K562 (cell line): ENCODE measurements around the gene CDK5RAP3. TPM values are rescaled to one million over a fixed set of nuclear protein-coding genes. Genes with fewer than 3 reads are reported as not detected.

Experiments
- ATAC-seq: fragments of 200-7000 bp; cut with Tn5 transposase; 3 replicates; pipeline ENCODE4 v1.9.1; 2020; ENCODE audit warnings: moderate library complexity
- BruUV-seq: library from RNA; stranded (reverse); fragments of 400-500 nt; replicated peaks from 2 replicates; lab custom pipeline; 2021; lab: Mats Ljungman, UMichigan
- CTCF ChIA-PET: fragments of 300-600 bp; formaldehyde crosslinking; extraction: SDS; loops from one replicate; lab custom pipeline; 2021; ENCODE audit warnings: low intra/inter-chr PET ratio; lab: Yijun Ruan, JAX
- POLR2A ChIA-PET: fragments of 300-600, 350-650 bp; sonication (Branson Sonifier 250); formaldehyde crosslinking; extraction: SDS; loops from one replicate; lab custom pipeline; 2021; ENCODE audit warnings: antibody characterized with exemption, inconsistent platforms; lab: Yijun Ruan, JAX
- DNase-seq, 4 experiments: peaks; one replicate each; pipeline versions ENCODE4 v3.0.0 to v3.0.0-alpha.2; 2011 to 2018; ENCODE audit warnings: low spot score in 3 of 4, mixed read lengths in 3 of 4; ENCODE audit errors: extremely low read depth in 1 of 4
- FAIRE-seq: peaks from 2 replicates; lab custom pipeline; 2011; peaks lifted over from hg19 to GRCh38; lab: Jason Lieb, UNC
- H2AFZ ChIP-seq: 2 replicates; pipeline ENCODE4 v1.6.0; 2011; ENCODE audit warnings: low read depth, low read length, control low read depth, inconsistent platforms
- H3K27ac ChIP-seq: fragments of 200-600 bp; 3 replicates; pipeline ENCODE4 v1.8.0; 2011; ENCODE audit warnings: low read depth, mild to moderate bottlenecking, control low read depth, inconsistent platforms, low read length, moderate library complexity, mixed read lengths; ENCODE audit errors: extremely low read depth
- H3K27me3 ChIP-seq, 2 experiments: fragments of 300-600 bp in 1 of 2; 2 replicates in 1 of 2; 3 replicates in 1 of 2; pipeline versions ENCODE4 v1.6.0 to v1.8.0; 2011; ENCODE audit warnings: inconsistent platforms in 2 of 2, low read length in 2 of 2, mild to moderate bottlenecking in 1 of 2, mixed read lengths in 1 of 2, moderate library complexity in 1 of 2; ENCODE audit not compliant: control insufficient read depth in 2 of 2, insufficient read depth in 2 of 2
- H3K36me3 ChIP-seq: fragments of 300-600 bp; 3 replicates; pipeline ENCODE4 v1.8.0; 2011; ENCODE audit warnings: mild to moderate bottlenecking, low read length, inconsistent platforms; ENCODE audit not compliant: control insufficient read depth, insufficient read depth
- H3K4me1 ChIP-seq, 2 experiments: fragments of 200-600 bp in 1 of 2; replicated peaks in 1 of 2; 2 replicates in 1 of 2; 3 replicates in 1 of 2; pipeline versions ENCODE4 v1.5.1 to v1.8.0; 2011; ENCODE audit warnings: inconsistent platforms in 2 of 2, low read length in 2 of 2, mild to moderate bottlenecking in 1 of 2, mixed read lengths in 1 of 2, moderate library complexity in 1 of 2; ENCODE audit not compliant: control insufficient read depth in 2 of 2, insufficient read depth in 2 of 2
- H3K4me2 ChIP-seq: 2 replicates; pipeline ENCODE4 v1.6.1; 2011; ENCODE audit warnings: low read length, control low read depth, inconsistent platforms, mixed read lengths; ENCODE audit not compliant: insufficient read depth
- H3K4me3 ChIP-seq: fragments of 200-600 bp; sonication (generic), shearing (Covaris generic); 2 replicates; pipeline ENCODE4 v1.5.1; 2016; ENCODE audit warnings: control low read depth, inconsistent platforms
- H3K79me2 ChIP-seq: fragments of 200-600 bp; 3 replicates; pipeline ENCODE4 v1.8.0; 2011; ENCODE audit warnings: low read length, inconsistent platforms; ENCODE audit not compliant: control insufficient read depth, insufficient read depth
- H3K9ac ChIP-seq, 2 experiments: 2 replicates each; pipeline versions ENCODE4 v1.6.0 to v1.6.1; 2011; ENCODE audit warnings: low read depth in 2 of 2, low read length in 2 of 2, control low read depth in 1 of 2, inconsistent platforms in 1 of 2, mild to moderate bottlenecking in 1 of 2, mixed read lengths in 1 of 2; ENCODE audit not compliant: insufficient read depth in 1 of 2
- H3K9me1 ChIP-seq: one replicate; pipeline ENCODE4 v1.6.0; 2011; ENCODE audit warnings: inconsistent platforms, mild to moderate bottlenecking, low read length, moderate library complexity; ENCODE audit not compliant: control insufficient read depth, insufficient read depth
- H3K9me3 ChIP-seq: replicated peaks from 2 replicates; pipeline ENCODE4 v1.5.1; 2011; ENCODE audit warnings: low read depth, low read length, inconsistent platforms; ENCODE audit not compliant: control insufficient read depth, insufficient read depth
- H4K20me1 ChIP-seq: replicated peaks from 2 replicates; pipeline ENCODE4 v1.6.1; 2011; ENCODE audit warnings: low read length, inconsistent platforms, mixed read lengths; ENCODE audit not compliant: control insufficient read depth, insufficient read depth
- BRD9 ChIP-seq: fragments of 450-650 bp; IDR thresholded peaks from 2 replicates; pipeline ENCODE4 v1.6.1; 2018; ENCODE audit warnings: low read depth; ENCODE audit not compliant: partially characterized antibody
- COPS2 ChIP-seq: fragments of 450-650 bp; conservative IDR thresholded peaks from 2 replicates; pipeline ENCODE4 v1.6.1; 2016; ENCODE audit warnings: mild to moderate bottlenecking, moderate library complexity
- KLF13 ChIP-seq: fragments of 450-650 bp; IDR thresholded peaks from 2 replicates; pipeline ENCODE4 v1.6.1; 2016; ENCODE audit warnings: missing genetic modification characterization, low read depth, mild to moderate bottlenecking, missing compliant biosample characterization, moderate library complexity, borderline replicate concordance
- LCOR ChIP-seq: sonication (generic); formaldehyde crosslinking; IDR thresholded peaks from 2 replicates; pipeline ENCODE4 v1.8.0; 2022; ENCODE audit warnings: mild to moderate bottlenecking, missing genetic modification reagents
- NFIC ChIP-seq: fragments of 450-650 bp; IDR thresholded peaks from 2 replicates; pipeline ENCODE4 v1.6.1; 2017; ENCODE audit warnings: mild to moderate bottlenecking, inconsistent platforms
- NR2C2 ChIP-seq, 2 experiments: fragments of 200-800 bp in 1 of 2; sonication (Bioruptor generic) in 1 of 2; sonication (generic) in 1 of 2; formaldehyde crosslinking in 1 of 2; IDR thresholded peaks; 2 replicates each; pipeline versions ENCODE4 v1.6.1 to v1.8.0; 2016 to 2022; ENCODE audit warnings: mild to moderate bottlenecking in 1 of 2, missing compliant biosample characterization in 1 of 2, missing genetic modification characterization in 1 of 2, missing genetic modification reagents in 1 of 2
- NR3C1 ChIP-seq: sonication (generic); formaldehyde crosslinking; IDR thresholded peaks from 2 replicates; pipeline ENCODE4 v1.8.1; 2022; ENCODE audit warnings: missing genetic modification reagents
- NUFIP1 ChIP-seq: fragments of 450-650 bp; IDR thresholded peaks from 2 replicates; pipeline ENCODE4 v1.6.1; 2018; ENCODE audit not compliant: partially characterized antibody
- TRIM28 ChIP-seq: fragments of 450-650 bp; IDR thresholded peaks from 2 replicates; pipeline ENCODE4 v1.6.1; 2017
- ZNF175 ChIP-seq: fragments of 200-800 bp; sonication (Bioruptor generic); IDR thresholded peaks from 2 replicates; pipeline ENCODE4 v1.6.1; 2016; ENCODE audit warnings: low read depth, mild to moderate bottlenecking, missing genetic modification characterization, missing compliant biosample characterization
- ZNF586 ChIP-seq: fragments of 450-650 bp; formaldehyde crosslinking; conservative IDR thresholded peaks from 2 replicates; pipeline ENCODE4 v1.4.0; 2020; ENCODE audit warnings: mild to moderate bottlenecking, moderate library complexity
- WGBS: fragments of 100-300 bp; shearing (Covaris generic); methylation state at CpG from one replicate; pipeline ENCODE4 v1.1.6; 2016; ENCODE audit warnings: low coverage, mixed read lengths; ENCODE audit not compliant: insufficient coverage; ENCODE audit errors: missing lambda C conversion rate; 5-methylcytosine and 5-hydroxymethylcytosine counted together
- in situ Hi-C: fragments of 300-500 bp; cut with MboI; formaldehyde crosslinking; loops from 4 replicates; pipeline ENCODE4 v1.15.0; 2018; ENCODE audit warnings: inconsistent platforms, mixed read lengths
- intact Hi-C: fragments of 100-400 bp; cut with micrococcal nuclease; formaldehyde crosslinking; loops from 2 replicates; pipeline ENCODE4 v1.14.2; 2022
- polyA plus RNA-seq, 8 experiments: library from polyadenylated mRNA; depleted of rRNA in 4 of 8; stranded (reverse) in 5 of 8; unstranded in 3 of 8; fragments of >200 nt; fragmentation: Nextera tagmentation in 2 of 8; fragmentation: Illumina TruSeq in 1 of 8; extraction: Ambion mirVana in 2 of 8; extraction: Trizol in 1 of 8; gene quantifications; 2 replicates each; pipeline versions ENCODE4 v1.2.1 to v1.2.3, GENCODE V29; 2011 to 2014; ENCODE audit warnings: inconsistent platforms in 1 of 8, missing spikeins in 1 of 8
- total RNA-seq, 7 experiments: library from RNA; depleted of rRNA in 6 of 7; stranded (reverse); fragments of >200 nt in 6 of 7; fragmentation: Illumina TruSeq in 2 of 7; extraction: Trizol in 2 of 7; gene quantifications; 2 replicates each; pipeline versions ENCODE4 v1.2.1 to v1.2.3, GENCODE V29; 2011 to 2021; ENCODE audit warnings: low replicate concordance in 1 of 7
- TF ChIP-seq, protein P1 (sequence below): fragments of 450-650 bp; formaldehyde crosslinking; IDR thresholded peaks from 2 replicates; pipeline ENCODE4 v1.4.0; 2022; ENCODE audit warnings: missing genetic modification characterization
- TF ChIP-seq, protein P2 (sequence below): fragments of 450-650 bp; formaldehyde crosslinking; IDR thresholded peaks from 2 replicates; pipeline ENCODE4 v1.4.0; 2020; ENCODE audit warnings: mild to moderate bottlenecking, moderate library complexity
- TF ChIP-seq, protein P3 (sequence below), 2 experiments: IDR thresholded peaks; 2 replicates each; pipeline ENCODE4 v1.6.1; 2011; ENCODE audit warnings: borderline replicate concordance in 1 of 2, control low read depth in 1 of 2, low read depth in 1 of 2, low read length in 1 of 2, mild to moderate bottlenecking in 1 of 2, mixed read lengths in 1 of 2, moderate library complexity in 1 of 2; ENCODE audit not compliant: insufficient read depth in 1 of 2, insufficient read length in 1 of 2, poor library complexity in 1 of 2, severe bottlenecking in 1 of 2; ENCODE audit errors: extremely low read depth in 1 of 2
- TF ChIP-seq, protein P4 (sequence below): sonication (generic); formaldehyde crosslinking; IDR thresholded peaks from 2 replicates; pipeline ENCODE4 v1.9.0; 2022; ENCODE audit warnings: mild to moderate bottlenecking, missing genetic modification reagents

CDK5RAP3 gene
- total and polyA plus RNA-seq, 9 of the 15 experiments (the other 6 are each of a cell fraction or from before 2014, with no cell fraction given) = 44.2 to 202 (median 91.5) TPM

DNA sequence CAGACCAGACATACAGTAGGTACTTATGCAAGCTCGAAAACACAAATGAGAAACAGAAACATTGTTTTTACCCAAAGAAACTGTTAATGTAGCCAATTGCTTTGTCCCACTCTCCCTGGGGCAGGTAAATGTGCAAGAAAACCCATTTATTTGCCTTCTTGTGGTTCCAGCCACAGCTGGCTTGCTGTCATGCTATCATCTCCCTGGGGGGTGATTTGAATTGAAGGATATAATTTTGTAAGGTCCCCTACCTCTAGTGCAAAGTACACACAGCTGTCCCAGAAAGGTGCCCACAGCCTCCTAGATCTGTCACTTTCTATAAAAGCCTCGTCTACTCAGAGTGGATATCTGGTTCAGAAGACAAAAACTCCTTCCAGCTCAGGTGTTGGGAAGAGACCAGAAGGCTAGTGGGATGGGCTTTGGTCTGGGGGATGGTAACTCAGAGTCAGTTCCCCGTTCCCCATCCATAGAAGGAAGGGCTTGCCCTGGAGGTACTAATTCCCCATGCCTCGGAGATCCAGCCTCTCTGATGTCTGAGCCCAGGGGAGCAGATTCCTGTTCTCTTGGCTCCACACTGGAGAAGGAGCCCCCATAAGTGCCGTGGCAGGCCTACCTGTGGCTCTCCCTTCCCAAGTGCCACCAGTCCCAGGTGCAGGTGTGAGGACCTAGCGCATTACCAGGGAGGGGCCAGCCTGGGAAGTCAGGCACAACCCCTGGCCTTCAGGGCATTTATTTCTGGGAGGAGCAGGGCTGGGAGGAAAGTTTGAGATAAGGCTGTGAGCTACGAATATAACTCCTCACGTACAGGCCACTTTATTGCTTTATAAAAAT is 10.9 kb upstream of the CDK5RAP3 start (continued):
- TF ChIP-seq, protein P1, sequence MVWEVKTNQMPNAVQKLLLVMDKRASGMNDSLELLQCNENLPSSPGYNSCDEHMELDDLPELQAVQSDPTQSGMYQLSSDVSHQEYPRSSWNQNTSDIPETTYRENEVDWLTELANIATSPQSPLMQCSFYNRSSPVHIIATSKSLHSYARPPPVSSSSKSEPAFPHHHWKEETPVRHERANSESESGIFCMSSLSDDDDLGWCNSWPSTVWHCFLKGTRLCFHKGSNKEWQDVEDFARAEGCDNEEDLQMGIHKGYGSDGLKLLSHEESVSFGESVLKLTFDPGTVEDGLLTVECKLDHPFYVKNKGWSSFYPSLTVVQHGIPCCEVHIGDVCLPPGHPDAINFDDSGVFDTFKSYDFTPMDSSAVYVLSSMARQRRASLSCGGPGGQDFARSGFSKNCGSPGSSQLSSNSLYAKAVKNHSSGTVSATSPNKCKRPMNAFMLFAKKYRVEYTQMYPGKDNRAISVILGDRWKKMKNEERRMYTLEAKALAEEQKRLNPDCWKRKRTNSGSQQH (CRISPR knock-in tag) = no peak
- TF ChIP-seq, protein P2, sequence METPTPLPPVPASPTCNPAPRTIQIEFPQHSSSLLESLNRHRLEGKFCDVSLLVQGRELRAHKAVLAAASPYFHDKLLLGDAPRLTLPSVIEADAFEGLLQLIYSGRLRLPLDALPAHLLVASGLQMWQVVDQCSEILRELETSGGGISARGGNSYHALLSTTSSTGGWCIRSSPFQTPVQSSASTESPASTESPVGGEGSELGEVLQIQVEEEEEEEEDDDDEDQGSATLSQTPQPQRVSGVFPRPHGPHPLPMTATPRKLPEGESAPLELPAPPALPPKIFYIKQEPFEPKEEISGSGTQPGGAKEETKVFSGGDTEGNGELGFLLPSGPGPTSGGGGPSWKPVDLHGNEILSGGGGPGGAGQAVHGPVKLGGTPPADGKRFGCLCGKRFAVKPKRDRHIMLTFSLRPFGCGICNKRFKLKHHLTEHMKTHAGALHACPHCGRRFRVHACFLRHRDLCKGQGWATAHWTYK (CRISPR knock-in tag) = no peak
- no peak for TF ChIP-seq COPS2
- TF ChIP-seq, all 486 proteins: peak for 0

DNA sequence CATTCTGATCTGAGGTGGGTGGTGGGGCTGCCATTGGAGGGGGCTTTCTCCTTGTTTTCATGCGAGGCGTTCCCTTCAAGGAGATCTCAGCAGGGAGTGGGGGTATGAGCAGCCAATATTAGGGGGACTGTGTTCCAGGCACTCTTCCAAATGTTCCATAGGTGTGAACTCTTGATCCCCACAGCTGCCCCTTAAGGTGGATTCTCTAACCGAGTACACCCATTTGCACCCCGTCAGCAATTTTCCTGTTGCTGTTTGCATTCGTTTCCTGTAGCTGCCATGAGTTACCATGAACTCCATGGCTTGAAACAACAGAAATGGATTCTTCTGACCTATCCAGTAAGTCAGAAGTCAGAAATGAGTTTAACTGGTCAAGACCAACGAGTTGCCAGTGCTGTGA is 9.5 kb upstream of the CDK5RAP3 start:
- Histone ChIP-seq H3K9ac (peak overlapping the region in 1 of 2 experiments; percentile 36; a peak in 1 of 4 replicates), H3K4me3 (no peak overlapping the region), H2AFZ (no peak overlapping the region), H3K9me1 (no peaks in the 10 kb centered on the region), H3K9me3 (no peaks in the 10 kb centered on the region), H3K27me3 (no peaks in the 10 kb centered on the region; a peak in 1 of 5 replicates), H3K4me1 (peaks cover 10 to 21% of the 10 kb centered on the region in 2 experiments), H3K79me2 (no peaks in the 10 kb centered on the region), H4K20me1 (no peaks in the 10 kb centered on the region), H3K36me3 (no peaks in the 10 kb centered on the region), H3K27ac (no peak overlapping the region), H3K4me2 (no peak overlapping the region)
- WGBS = 45% methylated on average over 6 of the region's 6 CpGs
- intact Hi-C loops (no loop called here), in situ Hi-C loops (no loop called here)
- no peak for FAIRE-seq
- POLR2A ChIA-PET = interaction anchor here (0.6 to 3.1 kb wide), 4 partner anchors 8 to 17 kb away, joined by 3 to 14 read pairs (median 4); partner anchors contain the start of gene CDK5RAP3
- no peak for ATAC-seq
- CTCF ChIA-PET = no interaction called here
- DNase-seq = no peak
- no TSS peak for BruUV-seq
- TF ChIP-seq, protein P3, sequence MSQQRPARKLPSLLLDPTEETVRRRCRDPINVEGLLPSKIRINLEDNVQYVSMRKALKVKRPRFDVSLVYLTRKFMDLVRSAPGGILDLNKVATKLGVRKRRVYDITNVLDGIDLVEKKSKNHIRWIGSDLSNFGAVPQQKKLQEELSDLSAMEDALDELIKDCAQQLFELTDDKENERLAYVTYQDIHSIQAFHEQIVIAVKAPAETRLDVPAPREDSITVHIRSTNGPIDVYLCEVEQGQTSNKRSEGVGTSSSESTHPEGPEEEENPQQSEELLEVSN (IDR thresholded peaks at IDR 0.05; ENCODE audit: borderline replicate concordance in 1 of 2, extremely low read depth in 1 of 2, insufficient read depth in 1 of 2, insufficient read length in 1 of 2, low read depth in 1 of 2, low read length in 1 of 2, poor library complexity in 1 of 2, severe bottlenecking in 1 of 2) = no peak
- TF ChIP-seq KLF13 (tag) (no peak), NR3C1 (no peak), NUFIP1 (no peak), NFIC (no peak), TRIM28 (no peak), ZNF586 (CRISPR knock-in tag) (no peak), NR2C2 (CRISPR knock-in tag; IDR thresholded peaks at IDR 0.05) (no peak), NR2C2 (tag; IDR thresholded peaks at IDR 0.05) (no peak), LCOR (no peak), ZNF175 (no peak), BRD9 (no peak)
- TF ChIP-seq, protein P4, sequence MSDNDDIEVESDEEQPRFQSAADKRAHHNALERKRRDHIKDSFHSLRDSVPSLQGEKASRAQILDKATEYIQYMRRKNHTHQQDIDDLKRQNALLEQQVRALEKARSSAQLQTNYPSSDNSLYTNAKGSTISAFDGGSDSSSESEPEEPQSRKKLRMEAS (CRISPR knock-in tag) = no peak
